GM19043 (cell line): ENCODE results near the gene SMARCD1.

Experiments used
- ATAC-seq: cut with Tn5 transposase; IDR thresholded peaks from one replicate; pipeline ENCODE4 v1.9.1; 2021; ENCODE audit warnings: low read depth; ENCODE audit not compliant: unreplicated experiment

SMARCD1 gene

DNA sequence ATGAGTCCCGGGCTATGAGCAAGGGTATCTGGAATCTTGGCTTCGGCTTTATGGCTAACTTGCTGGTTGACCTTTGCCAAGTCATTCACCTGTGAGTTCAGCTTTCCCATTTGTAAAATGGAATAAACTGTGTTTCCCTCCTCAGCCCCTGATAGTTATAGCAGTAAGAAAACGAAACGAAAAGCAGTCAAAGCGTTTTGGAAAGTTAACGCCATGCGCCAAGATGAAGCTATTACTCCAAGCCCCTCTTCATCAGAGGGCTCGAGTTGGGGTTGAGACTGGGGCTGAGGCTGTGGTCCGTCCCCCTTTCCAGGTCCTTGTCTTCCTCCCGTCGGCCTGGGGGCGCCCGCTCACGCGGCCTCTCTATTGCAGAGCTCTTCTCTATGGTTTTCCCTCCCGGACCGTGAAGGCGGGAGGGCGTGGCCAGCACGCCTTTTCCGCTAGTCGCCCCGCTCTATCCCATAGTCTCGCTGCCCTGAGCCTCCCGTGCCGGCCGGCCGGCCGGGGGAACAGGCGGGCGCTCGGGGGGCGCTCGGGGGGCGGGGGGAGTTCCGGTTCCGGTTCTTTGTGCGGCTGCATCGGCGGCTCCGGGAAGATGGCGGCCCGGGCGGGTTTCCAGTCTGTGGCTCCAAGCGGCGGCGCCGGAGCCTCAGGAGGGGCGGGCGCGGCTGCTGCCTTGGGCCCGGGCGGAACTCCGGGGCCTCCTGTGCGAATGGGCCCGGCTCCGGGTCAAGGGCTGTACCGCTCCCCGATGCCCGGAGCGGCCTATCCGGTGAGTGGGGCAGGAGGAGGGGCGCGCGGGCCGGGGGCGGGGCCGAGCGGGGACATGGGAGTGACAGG, at the start of gene SMARCD1:
SMARCD1 (plus strand) TSS at position 568 of the 840 bp plus-strand sequence; CDS start at position 596, 28 bp downstream.
- peak; percentile 68 for ATAC-seq

DNA sequence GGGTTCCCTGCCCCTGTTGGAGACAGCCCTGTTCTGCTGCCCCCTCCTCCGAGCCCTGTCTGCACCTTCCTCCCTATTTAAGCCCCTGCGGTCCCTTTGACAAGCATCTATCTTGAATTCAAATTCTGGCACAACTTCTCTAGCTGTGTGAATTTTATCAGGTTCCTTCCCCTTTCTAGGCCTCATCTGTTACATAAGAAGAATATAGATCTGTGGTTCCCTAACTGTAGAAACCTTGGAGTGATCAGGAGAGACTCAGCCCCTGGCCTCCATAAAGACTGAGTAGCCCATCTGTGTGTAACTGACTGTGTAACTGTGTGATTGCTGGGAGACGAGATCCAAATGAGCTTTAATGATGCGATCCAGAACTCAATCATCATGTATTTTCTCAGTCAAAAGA, 46.8 kb upstream of the SMARCD1 start:
- no peak for ATAC-seq

DNA sequence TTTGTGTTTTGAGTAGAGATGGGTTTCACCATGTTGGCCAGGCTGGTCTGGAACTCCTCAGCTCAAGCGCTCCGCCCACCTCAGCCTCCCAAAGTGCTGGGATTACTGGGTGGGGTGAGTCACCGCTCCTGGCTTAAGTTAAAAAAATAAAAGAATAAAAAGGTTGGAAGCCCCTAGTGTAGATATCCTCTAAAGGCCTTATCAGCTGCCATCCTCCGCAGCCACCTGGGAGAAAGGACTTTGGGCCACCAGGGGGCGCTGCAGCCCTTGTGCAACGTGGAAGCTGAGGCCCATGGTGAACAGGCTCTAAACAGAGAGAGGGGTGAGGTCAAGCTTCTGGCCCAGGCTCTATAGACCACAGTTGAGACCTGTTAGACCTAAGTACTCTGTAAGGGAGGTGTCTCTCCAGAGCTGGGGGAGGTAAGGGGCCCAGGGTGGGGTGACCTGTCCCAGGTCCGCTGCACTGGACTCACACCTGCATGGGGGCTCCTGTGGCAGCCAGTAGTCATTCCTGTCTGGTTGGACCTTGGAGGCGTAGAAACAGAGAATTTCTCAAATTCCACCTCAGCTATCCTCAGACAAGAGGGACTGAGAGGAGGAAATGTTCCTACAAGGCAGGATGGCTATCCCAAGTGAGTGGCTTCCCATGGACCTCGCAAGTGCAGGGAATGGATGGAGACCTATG, 45.8 kb upstream of the SMARCD1 start:
- ATAC-seq, result no peak

DNA sequence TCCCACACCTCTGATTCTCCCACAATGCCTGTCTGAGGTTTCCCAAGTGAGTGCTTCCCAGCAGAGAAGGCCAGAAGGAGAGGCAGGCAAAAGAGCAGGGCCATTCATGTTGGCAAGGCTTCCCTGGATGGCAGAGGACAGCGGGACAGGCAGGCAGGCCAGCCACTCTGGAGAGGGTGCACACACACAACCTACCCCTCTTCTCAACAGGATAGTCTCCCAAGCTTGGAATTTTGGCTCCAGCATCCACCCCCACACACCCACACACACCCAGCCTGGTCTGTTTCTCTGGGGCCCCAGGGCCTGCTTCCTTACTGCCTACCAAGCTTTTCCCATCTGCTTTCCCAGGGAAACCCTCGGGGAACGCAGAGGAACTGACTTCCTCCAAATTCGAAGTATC, 44.5 kb upstream of the SMARCD1 start:
- ATAC-seq, result no peak

DNA sequence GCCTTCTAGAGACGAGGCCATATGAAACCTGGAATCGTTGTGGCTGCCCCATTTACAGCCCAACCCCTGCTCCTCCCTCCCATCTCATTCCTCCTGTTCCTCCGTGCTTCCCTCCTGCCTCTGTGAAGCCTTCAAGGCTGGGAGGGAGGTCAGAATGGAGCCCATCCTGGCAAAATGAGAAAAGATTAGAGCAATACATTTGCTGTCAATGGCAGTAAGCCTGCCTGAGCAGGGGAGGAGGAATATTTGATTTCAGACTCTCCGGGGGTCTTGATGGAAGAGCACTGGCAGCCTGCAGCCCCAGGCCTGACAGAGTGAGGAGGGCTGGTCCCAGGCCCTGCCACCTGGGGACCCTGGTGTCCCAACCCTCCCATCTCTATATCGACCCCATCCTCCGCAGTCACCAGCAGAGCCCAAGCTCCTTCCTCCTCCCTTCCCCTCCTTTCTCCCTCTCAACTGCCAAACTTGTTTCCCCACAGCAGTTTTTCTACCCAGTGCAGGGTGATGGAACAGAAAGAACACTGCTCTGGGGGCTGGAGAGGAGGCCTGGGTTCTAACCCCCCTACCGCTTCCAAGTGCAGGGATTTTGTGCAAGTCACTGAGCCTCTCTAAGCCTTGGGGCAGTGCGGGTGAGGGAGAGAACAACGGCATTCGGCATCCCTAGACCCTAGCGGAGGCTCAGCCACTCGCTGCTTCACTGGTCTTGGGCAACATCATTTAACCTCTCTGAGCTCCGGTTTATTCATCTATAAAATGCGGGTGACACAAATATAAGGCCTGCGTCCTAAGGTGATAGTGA, 43.9 kb upstream of the SMARCD1 start:
- no peak for ATAC-seq

DNA sequence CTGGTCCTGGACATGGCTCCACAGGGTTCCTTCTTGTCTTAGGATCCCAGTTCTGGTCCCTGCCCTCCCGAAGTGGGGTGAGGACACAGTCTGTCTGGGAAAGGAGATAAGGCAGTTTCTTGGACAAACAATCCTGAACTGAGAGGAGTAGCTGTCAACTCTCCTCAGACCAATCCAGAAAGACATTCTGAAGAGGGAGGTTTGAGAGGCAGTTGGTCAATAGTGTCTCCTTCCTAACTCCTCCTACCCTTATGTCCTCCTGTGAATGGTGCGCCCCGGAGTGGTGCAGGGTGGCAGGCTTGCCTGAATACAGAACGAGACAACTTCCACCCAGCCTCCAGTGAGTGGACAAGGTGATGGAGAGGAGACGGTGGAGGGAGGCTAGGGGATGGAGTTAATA, 43.2 kb upstream of the SMARCD1 start:
- no peak for ATAC-seq

DNA sequence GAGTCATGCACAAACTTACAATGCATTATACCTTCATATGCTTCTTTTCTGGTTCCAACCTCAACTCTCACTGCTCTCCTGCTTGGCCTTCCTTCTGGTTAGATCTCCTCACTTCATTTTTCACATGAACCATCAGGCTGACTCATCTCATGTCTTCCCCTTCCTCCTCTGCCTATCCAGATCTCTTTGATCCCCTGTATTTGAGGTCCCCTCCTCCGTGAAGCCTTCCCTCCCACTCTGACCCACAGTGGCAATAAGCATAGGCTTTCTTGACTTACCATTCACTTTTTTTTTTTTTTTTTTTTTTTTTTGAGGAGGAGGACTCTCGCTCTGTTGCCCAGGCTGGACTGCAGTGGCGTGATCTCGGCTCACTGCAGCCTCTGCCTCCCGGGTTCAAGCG, 42.4 kb upstream of the SMARCD1 start:
- ATAC-seq, result no peak

DNA sequence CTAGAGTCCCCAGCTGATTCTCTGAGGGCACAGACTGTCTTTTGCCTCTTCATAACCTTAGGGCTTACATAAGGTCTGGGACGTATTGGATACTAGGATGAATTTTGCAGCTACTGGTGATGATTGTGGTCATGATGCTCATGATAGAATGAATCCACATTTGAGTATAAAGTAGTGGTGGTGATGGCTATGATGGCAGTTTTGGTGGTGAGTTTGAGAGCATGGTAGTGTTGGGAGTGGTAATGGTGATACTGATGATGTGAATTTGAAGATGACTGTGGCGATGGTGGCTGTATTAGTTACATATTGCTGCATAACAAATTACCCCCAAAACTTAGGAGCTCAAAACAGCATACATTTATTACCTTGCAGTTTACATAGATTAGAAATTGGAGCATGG, 41.8 kb upstream of the SMARCD1 start:
- no peak for ATAC-seq

DNA sequence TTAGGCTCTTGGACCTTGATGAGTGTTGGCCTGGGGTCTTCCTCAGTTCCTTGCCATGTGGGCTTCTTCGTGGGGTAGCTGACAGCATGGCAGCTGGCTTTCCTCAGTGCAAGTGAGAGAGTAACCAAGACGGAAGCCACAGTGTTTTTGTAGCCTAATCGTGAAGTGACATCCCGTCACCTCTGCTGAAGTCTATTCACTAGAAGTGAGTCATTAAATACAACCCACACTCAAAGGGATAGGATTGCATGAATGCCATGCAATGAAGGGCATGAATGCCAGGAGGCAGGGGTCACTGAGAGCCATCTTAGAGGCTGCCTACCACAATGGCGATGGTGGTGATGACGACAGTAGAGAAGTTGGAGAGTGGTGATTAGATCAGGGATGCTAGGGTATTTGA, 41.3 kb upstream of the SMARCD1 start:
- ATAC-seq, result no peak

DNA sequence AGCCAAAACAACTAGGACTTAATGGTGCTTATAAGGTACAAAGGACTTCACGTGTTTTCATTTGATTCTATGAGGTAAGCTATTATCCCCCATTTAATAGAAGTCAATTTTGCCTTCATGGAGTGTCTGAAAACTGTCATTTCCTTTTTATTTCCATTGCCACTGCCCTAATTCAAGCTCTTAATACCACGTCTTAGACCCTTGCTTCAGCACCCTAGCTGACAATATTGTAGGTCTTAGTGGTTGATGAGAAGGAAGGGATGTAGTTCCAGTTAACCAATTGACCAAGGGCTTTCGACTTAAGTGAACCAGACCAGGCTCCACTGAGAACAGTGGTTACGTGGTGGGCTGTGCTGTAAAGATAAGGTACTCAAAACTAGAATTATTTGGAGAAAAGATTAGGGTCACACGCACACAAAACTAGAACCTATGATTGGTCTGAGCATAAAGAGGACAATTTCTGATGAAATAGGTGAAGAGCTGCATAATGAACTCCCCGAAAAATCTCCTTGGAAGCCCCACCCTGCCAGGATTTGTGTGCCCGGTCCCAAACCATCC, 37.4 kb upstream of the SMARCD1 start:
- ATAC-seq, result no peak

DNA sequence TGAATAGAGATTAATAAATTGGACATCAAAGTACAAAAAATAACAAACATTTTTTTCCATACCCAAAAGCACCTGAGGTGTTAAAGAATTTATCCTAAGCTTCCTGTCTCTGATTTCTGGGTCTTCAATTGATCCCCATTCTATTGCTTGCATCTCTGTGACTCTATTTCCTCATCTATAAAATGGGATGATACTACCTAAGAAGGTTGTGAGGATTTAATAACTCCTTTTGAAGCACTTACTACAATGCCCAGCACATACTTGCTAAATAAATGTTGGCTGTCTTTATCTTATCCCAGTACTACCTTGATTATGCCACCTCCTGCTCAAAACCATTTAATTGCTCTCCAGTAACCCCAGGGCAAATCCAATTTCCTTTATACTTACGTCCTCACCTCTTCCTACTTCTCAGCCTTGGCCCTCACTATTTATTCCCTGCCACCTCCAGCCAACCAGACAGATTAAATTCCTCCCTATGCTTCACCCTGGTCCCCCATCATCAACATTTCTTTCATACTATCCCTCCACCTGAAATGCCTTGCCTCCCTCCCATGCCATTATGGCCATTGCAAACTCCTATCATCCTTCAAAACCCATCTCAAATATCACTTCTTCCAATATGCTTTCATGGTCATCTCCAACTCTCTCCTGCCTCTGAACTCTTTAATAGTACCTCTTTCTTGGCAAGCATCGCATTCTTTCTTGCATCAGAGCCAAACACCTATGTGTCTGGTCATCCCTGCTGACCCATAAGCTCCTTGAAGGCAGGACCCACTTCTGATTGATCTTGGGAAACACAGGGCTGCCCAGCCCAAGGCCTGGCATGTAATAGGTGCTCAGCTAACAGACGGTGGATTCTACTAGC, 35.7 kb upstream of the SMARCD1 start:
- ATAC-seq, result no peak

DNA sequence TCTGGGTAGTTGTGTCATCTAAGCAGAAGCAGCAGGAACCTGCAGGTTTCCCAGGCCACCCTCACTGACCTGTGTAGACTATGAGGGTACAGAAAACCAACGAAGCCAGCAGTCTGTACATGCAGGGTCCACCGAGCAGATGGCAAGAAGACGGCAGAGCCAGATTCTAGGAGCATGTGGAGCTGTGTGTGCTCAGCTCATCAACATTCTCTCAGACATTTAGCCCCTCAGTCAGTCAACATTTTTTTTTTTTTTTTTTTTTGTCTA, 35.1 kb upstream of the SMARCD1 start:
- no peak for ATAC-seq

DNA sequence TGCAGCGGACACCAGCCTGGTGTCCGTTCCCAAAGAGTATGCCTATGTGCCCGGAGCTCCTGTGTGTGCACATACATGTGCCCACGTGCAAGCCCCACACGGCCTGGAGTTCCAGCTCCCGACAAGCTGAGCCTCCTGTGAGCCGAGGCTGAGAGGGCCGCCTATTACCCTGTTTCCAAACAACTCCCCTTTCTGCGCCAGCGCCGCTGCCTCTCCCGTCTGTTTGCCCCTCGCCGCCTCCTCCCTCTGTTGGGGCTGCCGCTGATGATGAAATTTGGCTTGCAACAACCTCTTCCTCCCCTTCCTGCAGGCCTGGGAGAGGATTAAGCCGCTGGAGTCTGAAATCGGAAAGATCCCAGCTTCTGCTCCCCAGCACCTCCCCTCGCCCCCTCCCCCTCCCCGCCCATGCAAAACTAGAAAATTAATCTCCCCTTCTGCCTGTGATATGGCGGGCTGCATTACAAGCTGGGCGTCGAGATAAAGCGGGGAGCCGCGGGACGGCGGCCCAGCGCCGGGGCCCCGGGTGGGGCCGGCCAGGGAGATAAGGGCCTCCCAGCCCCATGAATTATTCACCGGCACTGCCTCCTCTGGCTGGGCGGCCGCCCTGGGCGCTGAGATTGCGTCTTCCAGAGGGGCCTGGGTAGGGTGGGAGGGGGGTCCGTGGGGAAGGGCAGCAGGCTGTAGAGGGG, 34.6 kb upstream of the SMARCD1 start:
- ATAC-seq, result no peak

DNA sequence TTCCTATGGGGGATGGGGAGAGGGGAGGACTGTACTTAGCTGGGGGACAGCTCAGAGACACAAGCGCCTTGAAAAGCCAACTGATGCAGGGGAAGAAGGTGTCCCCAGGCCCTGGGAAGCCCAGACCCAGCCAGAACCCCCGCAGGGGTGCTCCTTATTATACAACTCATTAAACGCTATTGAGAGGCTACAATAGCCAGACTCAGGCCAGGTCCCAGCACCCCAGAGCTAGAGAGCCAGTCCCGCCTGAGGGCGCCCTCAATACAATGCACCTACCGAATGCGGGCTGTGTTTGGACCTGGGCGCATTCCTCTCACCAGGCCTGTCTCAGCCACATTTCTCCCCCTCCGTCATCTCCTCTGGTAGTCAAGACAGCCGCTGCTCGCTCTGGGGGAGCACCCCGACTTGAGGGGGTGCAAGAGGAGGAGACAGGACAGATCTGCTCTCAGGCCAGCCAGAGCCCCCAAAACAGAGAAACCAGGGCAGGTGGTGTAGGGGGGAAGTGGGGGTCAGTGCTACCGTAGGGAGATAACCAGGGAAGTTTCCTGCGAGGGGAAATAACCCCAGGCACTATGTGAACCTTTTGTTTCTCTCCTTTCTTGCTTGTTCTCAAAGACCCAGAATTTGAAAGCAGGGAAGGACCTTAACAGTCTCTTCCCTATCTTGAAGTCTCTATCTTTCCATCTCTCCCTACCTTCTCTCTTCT, 33.9 kb upstream of the SMARCD1 start:
- ATAC-seq, result no peak

DNA sequence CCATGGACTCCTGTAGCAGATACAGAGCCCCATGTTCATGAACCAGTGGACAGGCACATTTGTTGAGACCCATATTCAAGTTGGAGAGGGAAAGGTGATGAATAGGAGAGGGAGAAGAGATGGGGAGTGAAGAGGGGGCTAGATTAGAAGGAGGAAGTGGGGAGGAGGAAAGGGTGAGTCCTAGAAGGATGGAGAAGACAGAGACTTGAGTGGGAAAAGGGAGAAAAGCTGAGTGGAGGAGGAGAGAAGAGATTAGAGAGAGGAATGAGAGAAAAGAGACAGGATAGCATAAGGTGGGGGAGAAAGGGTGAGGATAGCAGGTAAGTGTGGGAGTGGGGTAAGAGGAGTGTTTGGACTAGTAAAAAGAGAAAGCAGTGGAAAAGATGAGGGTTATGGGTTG, 32.6 kb upstream of the SMARCD1 start:
- no peak for ATAC-seq

DNA sequence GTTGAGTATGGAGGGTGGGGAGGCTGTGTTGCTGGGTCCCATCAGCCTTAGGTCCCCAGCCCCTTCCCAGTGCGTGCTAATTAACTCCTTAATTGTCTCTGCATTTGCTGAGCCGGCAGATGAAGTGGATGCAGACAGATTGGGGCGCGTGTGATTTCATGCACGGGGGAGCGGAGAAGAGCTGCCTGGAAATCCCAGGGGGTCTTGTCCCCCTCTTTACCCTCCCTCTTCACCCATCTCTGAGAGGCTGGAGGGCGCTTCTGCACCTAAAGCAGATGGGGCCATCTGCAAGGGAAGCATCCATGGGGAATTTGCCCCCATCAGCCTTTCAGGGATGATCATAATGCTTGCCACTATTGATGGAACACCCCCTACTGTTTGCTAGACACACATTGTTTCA, 32.2 kb upstream of the SMARCD1 start:
- no peak for ATAC-seq

DNA sequence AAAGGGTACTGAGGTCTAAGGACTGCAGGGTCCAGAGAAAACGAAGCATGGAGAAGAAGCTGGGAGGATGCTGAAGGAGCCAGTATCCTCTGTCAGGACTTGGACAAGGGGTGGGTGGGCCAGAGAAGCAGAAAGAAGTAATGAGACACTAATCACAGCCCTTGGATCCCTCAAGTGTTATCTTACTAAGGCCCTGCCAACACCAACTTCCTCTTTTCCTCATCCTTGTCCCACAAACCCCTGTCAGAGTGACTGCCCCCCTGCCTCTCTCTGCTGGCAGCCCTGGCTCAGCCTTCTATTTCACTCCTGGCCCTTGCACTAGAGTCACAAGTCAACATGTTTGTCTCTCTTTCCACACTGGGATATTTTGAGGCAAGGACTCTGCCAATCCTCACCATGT, 31.6 kb upstream of the SMARCD1 start:
- ATAC-seq, result no peak

DNA sequence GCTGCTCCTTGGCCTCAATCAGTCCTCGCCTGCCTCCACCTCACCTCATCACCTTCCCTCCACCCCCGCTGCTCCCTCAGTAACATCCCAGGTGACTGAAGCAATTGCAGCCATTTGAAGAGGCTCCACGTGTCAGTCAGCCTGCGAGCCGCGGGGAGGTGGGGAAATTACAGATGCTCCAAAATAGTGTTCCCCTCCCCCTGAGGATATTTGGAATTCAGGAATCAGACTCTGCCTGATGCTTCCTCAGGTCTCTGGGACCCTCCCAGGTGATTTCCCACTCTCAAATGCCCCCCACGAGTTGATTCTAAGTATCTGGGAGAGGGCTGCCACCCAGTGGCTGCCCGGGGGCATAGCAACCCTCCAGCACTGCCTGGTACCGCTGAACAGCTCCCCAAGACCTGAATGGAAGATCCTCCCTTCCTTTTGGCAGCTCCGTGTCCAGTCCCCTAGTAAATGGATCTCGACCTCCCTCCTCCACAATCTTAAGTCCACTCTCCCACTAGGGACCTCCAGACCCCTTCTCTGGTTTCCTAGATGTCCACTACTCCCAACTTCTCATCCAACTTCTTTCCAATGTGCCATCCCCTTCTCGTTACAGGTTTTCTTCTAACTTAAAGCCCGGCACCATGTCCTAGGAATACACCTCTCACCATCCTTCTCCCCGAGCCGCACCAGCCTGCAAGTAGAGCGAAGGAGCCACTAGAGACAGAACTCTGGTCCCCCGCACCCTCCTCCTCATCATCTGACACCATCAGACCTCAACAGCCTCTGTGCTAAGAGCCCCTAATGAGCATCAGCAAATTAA, 29.1 kb upstream of the SMARCD1 start:
- no peak for ATAC-seq
